AML-193 (cell line): ENCODE measurements around the gene FZR1.
"Not testable (repeated sequence)": the region's sequence is repeated elsewhere in the genome, so short reads cannot be mapped to it uniquely, and the experiment has no call there.

Source experiments
- DNase-seq, 2 experiments: peaks; one replicate each; lab custom pipeline; 2025; lab: John Stamatoyannopoulos, UW

FZR1 gene

GRCh38 chr19:3547301-3547731, 41.2 kb downstream of the FZR1 start:
- no peak for DNase-seq

GRCh38 chr19:3547767-3548282, 41.7 kb downstream of the FZR1 start:
- no peak for DNase-seq

- DNase-seq, result no peak
Observed at GRCh38 chr19:3548606-3549005, 42.5 kb downstream of the FZR1 start.

- DNase-seq, result no peak
Observed at GRCh38 chr19:3549816-3550215, 43.7 kb downstream of the FZR1 start.

- DNase-seq, result no peak
Observed at GRCh38 chr19:3550947-3551791, 45.1 kb downstream of the FZR1 start.

- no peak for DNase-seq
Observed at GRCh38 chr19:3551792-3552095, 45.6 kb downstream of the FZR1 start.

- peak; percentile 18 for DNase-seq
Observed at GRCh38 chr19:3554254-3555083, 48.4 kb downstream of the FZR1 start.

GRCh38 chr19:3555653-3556422, 49.7 kb downstream of the FZR1 start:
- no peak for DNase-seq

GRCh38 chr19:3556423-3556977, 50.4 kb downstream of the FZR1 start:
- DNase-seq, result no peak

- no peak for DNase-seq
Observed at GRCh38 chr19:3556978-3557460, 50.9 kb downstream of the FZR1 start.

- DNase-seq, result peak; percentile 75 to 89
Observed at GRCh38 chr19:3557461-3558248, 51.5 kb downstream of the FZR1 start, which contains the start of gene MFSD12. MFSD12 (minus strand) TSS chr19:3557586; CDS start chr19:3557403, 183 bp downstream.

- no peak for DNase-seq
Observed at GRCh38 chr19:3563709-3564524, 57.8 kb downstream of the FZR1 start.

GRCh38 chr19:3565139-3565538, 59.0 kb downstream of the FZR1 start:
- DNase-seq, result no peak

GRCh38 chr19:3570042-3570441, 63.9 kb downstream of the FZR1 start:
- not testable (repeated sequence) for DNase-seq

GRCh38 chr19:3570606-3571011, 64.5 kb downstream of the FZR1 start:
- no peak for DNase-seq

- peak; percentile 97 to 98 for DNase-seq
Observed at GRCh38 chr19:3572132-3572854, 66.2 kb downstream of the FZR1 start.

GRCh38 chr19:3572855-3573161, 66.7 kb downstream of the FZR1 start, which contains the start of gene HMG20B:
HMG20B (plus strand) TSS chr19:3572944; CDS start chr19:3573310, 366 bp downstream.
- DNase-seq, result no peak

- DNase-seq, result no peak
Observed at GRCh38 chr19:3573162-3573857, 67.2 kb downstream of the FZR1 start.
